ENCODE data around the gene PFKFB3. TPM values are rescaled to one million over a fixed set of nuclear protein-coding genes. Genes with fewer than 3 reads are reported as not detected.

Gene PFKFB3
- total and polyA plus RNA-seq, 4 donors, result 11.4 to 234 (median 66.3) TPM

- ATAC-seq (ENCODE audit: insufficient read depth, low FRiP score), result no peak
These were observed 48.0 kb downstream of the PFKFB3 start for GRCh38 chr10:6250745-6251144.

GRCh38 chr10:6254201-6254600, 51.5 kb downstream of the PFKFB3 start:
- no peak overlapping the region for H3K27ac ChIP-seq (ENCODE audit: low read depth in 1 of 2, low read length in 1 of 2)
- WGBS, 2 donors, result 71 to 87% methylated on average over 8 of the region's 8 CpGs

More at GRCh38 chr10:6250745-6251144, 48.0 kb downstream of the PFKFB3 start:
- WGBS, 2 donors, result 80 to 91% methylated on average over 6 of the region's 6 CpGs
- H3K4me1 ChIP-seq (ENCODE audit: control insufficient read depth in 5 of 5, insufficient read depth in 5 of 5, low read length in 5 of 5), result peaks cover 0 to 2% (median 0%) of the 10 kb centered on the region in 5 donors
- no peak overlapping the region for H3K9ac ChIP-seq (ENCODE audit: insufficient read depth in 1 of 2, low read length in 2 of 2)
- H3K9me3 ChIP-seq (ENCODE audit: control insufficient read depth in 4 of 4, insufficient read depth in 3 of 4, low read length in 3 of 4), result no peaks in the 10 kb centered on the region
- no peak overlapping the region for H3K27ac ChIP-seq (ENCODE audit: low read depth in 1 of 2, low read length in 1 of 2)
- DNase-seq, result no peak
- TF ChIP-seq CTCF (IDR thresholded peaks at IDR 0.05; ENCODE audit: control extremely low read depth, extremely low read depth), result no peak
- no peaks in the 10 kb centered on the region for H3K36me3 ChIP-seq (ENCODE audit: control insufficient read depth in 4 of 4, insufficient read depth in 4 of 4, low read length in 4 of 4)
- no peaks in the 10 kb centered on the region for H3K27me3 ChIP-seq (ENCODE audit: control insufficient read depth in 3 of 3, insufficient read depth in 3 of 3, low read length in 2 of 3)
- no peak overlapping the region for H3K4me3 ChIP-seq

GRCh38 chr10:6255548-6256061, 52.9 kb downstream of the PFKFB3 start:
- peak; percentile 69 for ATAC-seq (ENCODE audit: insufficient read depth, low FRiP score)
- Histone ChIP-seq H3K4me1 (ENCODE audit: control insufficient read depth in 5 of 5, insufficient read depth in 5 of 5, low read length in 5 of 5) (peaks cover 0 to 3% (median 0%) of the 10 kb centered on the region in 5 donors), H3K9ac (ENCODE audit: insufficient read depth in 1 of 2, low read length in 2 of 2) (no peak overlapping the region), H3K27me3 (ENCODE audit: control insufficient read depth in 3 of 3, insufficient read depth in 3 of 3, low read length in 2 of 3) (no peaks in the 10 kb centered on the region), H3K4me3 (no peak overlapping the region), H3K27ac (ENCODE audit: low read depth in 1 of 2, low read length in 1 of 2) (peak overlapping the region in 1 of 2 donors; percentile 52), H3K9me3 (ENCODE audit: control insufficient read depth in 4 of 4, insufficient read depth in 3 of 4, low read length in 3 of 4) (no peaks in the 10 kb centered on the region), H3K36me3 (ENCODE audit: control insufficient read depth in 4 of 4, insufficient read depth in 4 of 4, low read length in 4 of 4) (no peaks in the 10 kb centered on the region)
- TF ChIP-seq CTCF (IDR thresholded peaks at IDR 0.05; ENCODE audit: control extremely low read depth, extremely low read depth), result no peak
- WGBS, 2 donors, result 80 to 92% methylated on average over 19 of the region's 19 CpGs
- DNase-seq, result no peak

More at GRCh38 chr10:6254201-6254600, 51.5 kb downstream of the PFKFB3 start:
- Histone ChIP-seq H3K36me3 (ENCODE audit: control insufficient read depth in 4 of 4, insufficient read depth in 4 of 4, low read length in 4 of 4) (no peaks in the 10 kb centered on the region), H3K9me3 (ENCODE audit: control insufficient read depth in 4 of 4, insufficient read depth in 3 of 4, low read length in 3 of 4) (no peaks in the 10 kb centered on the region), H3K27me3 (ENCODE audit: control insufficient read depth in 3 of 3, insufficient read depth in 3 of 3, low read length in 2 of 3) (no peaks in the 10 kb centered on the region), H3K4me1 (ENCODE audit: control insufficient read depth in 5 of 5, insufficient read depth in 5 of 5, low read length in 5 of 5) (peaks cover 0 to 3% (median 0%) of the 10 kb centered on the region in 5 donors), H3K4me3 (no peak overlapping the region), H3K9ac (ENCODE audit: insufficient read depth in 1 of 2, low read length in 2 of 2) (no peak overlapping the region)
- ATAC-seq (ENCODE audit: insufficient read depth, low FRiP score) (no peak), DNase-seq (no peak)
- no peak for TF ChIP-seq CTCF (IDR thresholded peaks at IDR 0.05; ENCODE audit: control extremely low read depth, extremely low read depth)

- H3K9ac ChIP-seq (ENCODE audit: insufficient read depth in 1 of 2, low read length in 2 of 2), result no peak overlapping the region
- H3K36me3 ChIP-seq (ENCODE audit: control insufficient read depth in 4 of 4, insufficient read depth in 4 of 4, low read length in 4 of 4), result no peaks in the 10 kb centered on the region
- H3K27me3 ChIP-seq (ENCODE audit: control insufficient read depth in 3 of 3, insufficient read depth in 3 of 3, low read length in 2 of 3), result no peaks in the 10 kb centered on the region
- DNase-seq (no peak), ATAC-seq (ENCODE audit: insufficient read depth, low FRiP score) (no peak)
- no peak overlapping the region for H3K27ac ChIP-seq (ENCODE audit: low read depth in 1 of 2, low read length in 1 of 2)
- no peak overlapping the region for H3K4me3 ChIP-seq
- no peak for TF ChIP-seq CTCF (IDR thresholded peaks at IDR 0.05; ENCODE audit: control extremely low read depth, extremely low read depth)
- peaks cover 0 to 3% (median 0%) of the 10 kb centered on the region in 5 donors for H3K4me1 ChIP-seq (ENCODE audit: control insufficient read depth in 5 of 5, insufficient read depth in 5 of 5, low read length in 5 of 5)
- peaks cover 0 to 5% (median 0%) of the 10 kb centered on the region in 4 donors for H3K9me3 ChIP-seq (ENCODE audit: control insufficient read depth in 4 of 4, insufficient read depth in 3 of 4, low read length in 3 of 4)
- WGBS, 2 donors, result 79 to 81% methylated on average over 8 of the region's 8 CpGs
These were observed 53.7 kb downstream of the PFKFB3 start for GRCh38 chr10:6256439-6256838.
